ENCODE measurements around the gene WTIP. TPM values are rescaled to one million over a fixed set of nuclear protein-coding genes. Genes with fewer than 3 reads are reported as not detected.
"Not testable (repeated sequence)": the region's sequence is repeated elsewhere in the genome, so short reads cannot be mapped to it uniquely, and the experiment has no call there.

The WTIP gene
- total and polyA plus RNA-seq, 2 donors (not counting 3 experiments of a cell fraction or from before 2014, with no cell fraction given): 22.4 to 25.7 TPM

DNA sequence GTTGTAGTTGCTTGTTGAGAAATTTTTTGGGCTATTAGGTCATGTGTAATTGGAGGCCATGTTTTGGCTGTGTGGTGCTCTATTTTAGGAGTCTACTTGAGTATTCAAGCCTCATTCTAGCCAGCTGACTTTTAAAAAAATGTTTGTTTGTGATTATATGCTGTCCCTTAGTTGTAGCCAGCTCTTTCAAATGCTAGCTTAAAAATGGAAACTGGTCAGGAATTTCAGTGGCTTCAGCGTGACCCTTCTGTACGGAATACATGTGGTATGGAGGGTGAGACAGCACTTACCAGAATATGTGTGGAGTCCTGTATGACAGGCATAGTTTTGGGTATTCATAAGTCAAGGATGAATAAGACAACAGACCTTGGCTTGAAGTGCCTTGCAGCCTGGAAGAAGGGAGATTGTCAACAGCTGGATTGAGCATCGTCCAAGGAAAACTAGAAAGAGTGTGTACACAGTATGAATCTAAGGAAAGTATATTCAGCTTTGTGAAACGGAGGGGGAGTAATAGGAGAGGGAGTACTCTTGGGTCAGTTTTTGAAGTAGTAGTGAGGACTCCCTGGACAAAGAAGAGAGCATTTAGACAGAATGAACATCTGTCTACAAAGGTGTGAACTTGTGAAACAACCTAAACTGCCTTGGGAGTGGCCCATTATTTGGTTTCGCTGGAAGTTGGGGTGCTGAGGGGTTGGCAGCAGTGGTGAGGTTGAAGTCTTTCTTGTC is 20.0 kb upstream of the WTIP start:
- Histone ChIP-seq H3K79me2 (ENCODE audit: control insufficient read depth, insufficient read depth, low read length) (peaks cover 36% of the 10 kb centered on the region), H3K9me3 (replicated peaks; ENCODE audit: control insufficient read depth, insufficient read depth, low read length) (no peaks in the 10 kb centered on the region), H3K27ac (ENCODE audit: insufficient read depth, low read depth, low read length) (no peak overlapping the region), H3K36me3 (ENCODE audit: control insufficient read depth in 2 of 2, extremely low read depth in 1 of 2, insufficient read depth in 2 of 2, low read length in 2 of 2) (peaks cover 39 to 41% of the 10 kb centered on the region in 2 experiments), H3K4me3 (replicated peaks in 1 of 3; ENCODE audit: insufficient read depth in 1 of 3, low read depth in 1 of 3, low read length in 3 of 3) (no peak overlapping the region), H2AFZ (ENCODE audit: low read depth, low read length) (no peak overlapping the region), H3K4me2 (ENCODE audit: insufficient read depth, low read length) (no peak overlapping the region), H3K9ac (replicated peaks; ENCODE audit: extremely low read depth, insufficient read depth, low read length) (no peak overlapping the region), H3K4me1 (ENCODE audit: control insufficient read depth, extremely low read depth, insufficient read depth, low read length) (no peaks in the 10 kb centered on the region), H4K20me1 (replicated peaks; ENCODE audit: control insufficient read depth, extremely low read depth, insufficient read depth, low read length) (no peaks in the 10 kb centered on the region), H3K27me3 (ENCODE audit: control insufficient read depth in 2 of 2, insufficient read depth in 2 of 2, low read length in 2 of 2) (no peaks in the 10 kb centered on the region), H3K9me1 (replicated peaks; ENCODE audit: control insufficient read depth, extremely low read depth, insufficient read depth, low read length) (no peaks in the 10 kb centered on the region)
- FAIRE-seq: no peak
- ChIA-PET POLR2A (no interaction called here), CTCF (interaction anchor here (1.0 kb wide), 1 partner anchor 9 kb away, joined by 3 read pairs; no protein-coding TSS in a partner anchor)
- intact Hi-C loops (cut with micrococcal nuclease): no loop called here
- no peak for DNase-seq (ENCODE audit: low read depth, low spot score)
- TF ChIP-seq FOS (IDR thresholded peaks at IDR 0.05; ENCODE audit: borderline replicate concordance, insufficient read depth, low read length): no peak
- no peak for TF ChIP-seq JUN (IDR thresholded peaks at IDR 0.05; ENCODE audit: borderline replicate concordance, insufficient read depth, insufficient read length, low read depth)
- TF ChIP-seq MYC (IDR thresholded peaks at IDR 0.05; ENCODE audit: low read depth, low read length): no peak
- no peak for TF ChIP-seq GATA2 (IDR thresholded peaks at IDR 0.05; ENCODE audit: insufficient read depth, insufficient read length, low read depth, low read length)
- dilution Hi-C loops (cut with MboI; ENCODE audit: extremely low pct_ligation_motif_present, low sequenced_read_pairs): no loop called here
- no TSS peak for BruUV-seq (replicated peaks)

DNA sequence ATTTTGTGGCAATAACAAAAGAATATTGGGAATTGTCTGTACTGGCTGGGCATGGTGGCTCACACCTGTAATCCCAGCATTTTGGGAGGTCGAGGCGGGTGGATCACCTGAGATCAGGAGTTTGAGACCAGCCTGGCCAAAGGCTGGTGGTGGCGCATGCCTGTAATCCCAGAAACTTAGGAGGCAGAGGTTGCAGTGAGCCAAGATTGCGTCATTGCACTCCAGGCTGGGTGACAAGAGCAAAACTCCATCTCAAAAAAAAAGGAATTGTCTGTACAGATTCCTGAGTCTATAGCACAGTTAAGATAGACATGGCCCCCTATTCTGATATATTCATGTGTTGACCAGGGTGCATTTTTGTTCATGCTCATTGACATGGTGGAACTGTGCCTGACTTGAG is 16.8 kb upstream of the WTIP start:
- FAIRE-seq; H3K27me3 ChIP-seq (ENCODE audit: control insufficient read depth in 2 of 2, insufficient read depth in 2 of 2, low read length in 2 of 2); intact Hi-C loops (cut with micrococcal nuclease); H3K9me1 ChIP-seq (replicated peaks; ENCODE audit: control insufficient read depth, extremely low read depth, insufficient read depth, low read length); H3K27ac ChIP-seq (ENCODE audit: insufficient read depth, low read depth, low read length); POLR2A ChIA-PET; H2AFZ ChIP-seq (ENCODE audit: low read depth, low read length); H4K20me1 ChIP-seq (replicated peaks; ENCODE audit: control insufficient read depth, extremely low read depth, insufficient read depth, low read length); H3K4me2 ChIP-seq (ENCODE audit: insufficient read depth, low read length); H3K4me1 ChIP-seq (ENCODE audit: control insufficient read depth, extremely low read depth, insufficient read depth, low read length); BruUV-seq (replicated peaks); dilution Hi-C loops (cut with MboI; ENCODE audit: extremely low pct_ligation_motif_present, low sequenced_read_pairs); H3K9me3 ChIP-seq (replicated peaks; ENCODE audit: control insufficient read depth, insufficient read depth, low read length); H3K4me3 ChIP-seq (replicated peaks in 1 of 3; ENCODE audit: insufficient read depth in 1 of 3, low read depth in 1 of 3, low read length in 3 of 3); DNase-seq (ENCODE audit: low read depth, low spot score); H3K9ac ChIP-seq (replicated peaks; ENCODE audit: extremely low read depth, insufficient read depth, low read length); CTCF ChIA-PET: not testable (repeated sequence)
- Histone ChIP-seq H3K79me2 (ENCODE audit: control insufficient read depth, insufficient read depth, low read length) (peaks cover 26% of the 10 kb centered on the region), H3K36me3 (ENCODE audit: control insufficient read depth in 2 of 2, extremely low read depth in 1 of 2, insufficient read depth in 2 of 2, low read length in 2 of 2) (peaks cover 38 to 40% of the 10 kb centered on the region in 2 experiments)

All from endothelial cell of umbilical vein (primary cell).